Spleen (tissue), 11 donors: ENCODE measurements around the gene C19orf12. TPM values are rescaled to one million over a fixed set of nuclear protein-coding genes. Genes with fewer than 3 reads are reported as not detected.

ENCODE experiments used
- DNase-seq: peaks from one replicate; pipeline ENCODE4 v3.0.0-alpha.2; 2020
- H3K27ac ChIP-seq, 8 donors: fragments of 200-600 bp; sonication (generic) in 7 of 8; 1 replicate in 4 of 8; 2 replicates in 4 of 8; pipeline versions ENCODE4 v1.5.0 to v1.8.0; 2016 to 2021; ENCODE audit warnings: inconsistent platforms in 4 of 8, mild to moderate bottlenecking in 4 of 8, moderate library complexity in 1 of 8
- H3K27me3 ChIP-seq, 7 donors: fragments of 200-600 bp; sonication (generic) in 6 of 7; replicated peaks in 1 of 7; 1 replicate in 4 of 7; 2 replicates in 3 of 7; pipeline versions ENCODE4 v1.5.0 to v1.8.0; 2016 to 2021; ENCODE audit warnings: inconsistent platforms in 3 of 7, mild to moderate bottlenecking in 1 of 7
- H3K36me3 ChIP-seq, 6 donors: fragments of 200-600 bp; sonication (generic) in 5 of 6; 1 replicate in 4 of 6; 2 replicates in 2 of 6; pipeline versions ENCODE4 v1.5.0 to v1.8.0; 2016 to 2021; ENCODE audit warnings: inconsistent platforms in 2 of 6
- H3K4me1 ChIP-seq, 6 donors: fragments of 200-600 bp; sonication (generic) in 5 of 6; 1 replicate in 3 of 6; 2 replicates in 3 of 6; pipeline versions ENCODE4 v1.5.0 to v1.8.0; 2016 to 2021; ENCODE audit warnings: inconsistent platforms in 3 of 6
- H3K4me3 ChIP-seq, 8 donors: fragments of 200-600 bp; sonication (generic) in 7 of 8; 1 replicate in 4 of 8; 2 replicates in 4 of 8; pipeline versions ENCODE4 v1.5.0 to v1.8.0; 2016 to 2021; ENCODE audit warnings: inconsistent platforms in 4 of 8, mild to moderate bottlenecking in 4 of 8, moderate library complexity in 2 of 8
- H3K9me3 ChIP-seq, 8 donors: fragments of 200-600 bp; sonication (generic) in 7 of 8; 1 replicate in 4 of 8; 2 replicates in 4 of 8; pipeline versions ENCODE4 v1.5.0 to v1.8.0; 2016 to 2021; ENCODE audit warnings: inconsistent platforms in 4 of 8
- CTCF ChIP-seq, 11 experiments: fragments of 200-600 bp in 7 of 11; fragments of 450-650 bp in 4 of 11; sonication (generic) in 4 of 11; IDR thresholded peaks in 8 of 11; conservative IDR thresholded peaks in 3 of 11; 1 replicate in 7 of 11; 2 replicates in 4 of 11; pipeline versions ENCODE4 v1.4.0 to v1.8.0; 2016 to 2021; ENCODE audit warnings: antibody characterized with exemption in 11 of 11, inconsistent platforms in 4 of 11, mild to moderate bottlenecking in 1 of 11
- POLR2A ChIP-seq, 3 donors: fragments of 450-650 bp; IDR thresholded peaks; one replicate each; pipeline ENCODE4 v1.5.1; 2017; ENCODE audit warnings: antibody characterized with exemption in 3 of 3, mild to moderate bottlenecking in 1 of 3
- POLR2AphosphoS5 ChIP-seq, 3 donors: sonication (generic); formaldehyde crosslinking; IDR thresholded peaks; one replicate each; pipeline ENCODE4 v1.5.1; 2017; ENCODE audit warnings: antibody characterized with exemption in 3 of 3
- WGBS, 5 donors: extraction: QIAGEN DNeasy Blood & Tissue Kit in 3 of 5; methylation state at CpG; one replicate each; pipeline versions ENCODE4 v1.1.5 to v1.1.7; 2013 to 2018; 5-methylcytosine and 5-hydroxymethylcytosine counted together
- intact Hi-C: fragments of 100-400 bp; cut with DNase I; formaldehyde crosslinking; loops from one replicate; pipeline ENCODE4 v1.15.0; 2023; ENCODE audit warnings: low total_unique reads
- polyA plus RNA-seq, 3 donors: library from polyadenylated mRNA; stranded (reverse); fragments of 200-250 nt; gene quantifications; one replicate each; pipeline ENCODE4 v1.2.1, GENCODE V29; 2013
- total RNA-seq, 7 donors: library from RNA; depleted of rRNA in 3 of 7; stranded (reverse); fragments of >200 nt in 3 of 7; fragmentation: NEBNext Ultra II Directional in 4 of 7; extraction: Animal tissue kit (Norgen Biotek cat#: 25700) in 4 of 7; gene quantifications; one replicate each; pipeline versions ENCODE4 v1.1.0 to v1.2.1, GENCODE V29; 2016 to 2021
- donor health status: healthy with polysubstance abuse.
- donor health status: DM: no; HTN: no; CAD: no; lungs with moderate emphysema.
- donor health status: DM: no; HTN: no; CAD: no.
- donor health status: Bipolar disorder and iron deficiency.
- donor health status: healthy.
- donor health status: DM: no; HTN: no; CAD: no.
- donor health status: DM: yes; HTN: yes; CAD: no.

C19orf12 gene
- total and polyA plus RNA-seq, 10 donors = 13.8 to 36.9 (median 27.5) TPM

GRCh38 chr19:29727906-29728305 is 12.8 kb upstream of the C19orf12 start:
- peaks cover 0 to 83% (median 36%) of the 10 kb centered on the region in 7 donors for H3K27me3 ChIP-seq
- 85 to 92% (median 87%) methylated on average over 6 of the region's 6 CpGs for WGBS, 5 donors
- H3K9me3 ChIP-seq = no peaks in the 10 kb centered on the region
- no peak for TF ChIP-seq POLR2AphosphoS5 (IDR thresholded peaks at IDR 0.05)
- no peak for TF ChIP-seq CTCF (IDR thresholded peaks at IDR 0.05 in 8 of 11, conservative IDR thresholded peaks at IDR 0.05 in 3 of 11)
- no peak for TF ChIP-seq POLR2A (IDR thresholded peaks at IDR 0.05)
- intact Hi-C loops = no loop called here
- DNase-seq = no peak
- H3K4me3 ChIP-seq = no peak overlapping the region
- no peaks in the 10 kb centered on the region for H3K36me3 ChIP-seq
- H3K27ac ChIP-seq = no peak overlapping the region
- peaks cover 0 to 20% (median 11%) of the 10 kb centered on the region in 6 donors for H3K4me1 ChIP-seq

- no peak for DNase-seq
- Histone ChIP-seq H3K4me1 (peaks cover 0 to 16% (median 10%) of the 10 kb centered on the region in 6 donors), H3K27ac (no peak overlapping the region), H3K4me3 (peak overlapping the region in 2 of 8 donors; percentile 25 to 55), H3K27me3 (peaks cover 0 to 66% (median 28%) of the 10 kb centered on the region in 7 donors), H3K36me3 (no peaks in the 10 kb centered on the region), H3K9me3 (no peaks in the 10 kb centered on the region)
- TF ChIP-seq POLR2AphosphoS5 (IDR thresholded peaks at IDR 0.05) (no peak), CTCF (IDR thresholded peaks at IDR 0.05 in 8 of 11, conservative IDR thresholded peaks at IDR 0.05 in 3 of 11) (no peak), POLR2A (IDR thresholded peaks at IDR 0.05) (no peak)
- intact Hi-C loops = no loop called here
- WGBS, 5 donors = 51 to 72% (median 61%) methylated on average over 14 of the region's 14 CpGs
Observed at GRCh38 chr19:29724746-29725145, 9.7 kb upstream of the C19orf12 start.

DNA sequence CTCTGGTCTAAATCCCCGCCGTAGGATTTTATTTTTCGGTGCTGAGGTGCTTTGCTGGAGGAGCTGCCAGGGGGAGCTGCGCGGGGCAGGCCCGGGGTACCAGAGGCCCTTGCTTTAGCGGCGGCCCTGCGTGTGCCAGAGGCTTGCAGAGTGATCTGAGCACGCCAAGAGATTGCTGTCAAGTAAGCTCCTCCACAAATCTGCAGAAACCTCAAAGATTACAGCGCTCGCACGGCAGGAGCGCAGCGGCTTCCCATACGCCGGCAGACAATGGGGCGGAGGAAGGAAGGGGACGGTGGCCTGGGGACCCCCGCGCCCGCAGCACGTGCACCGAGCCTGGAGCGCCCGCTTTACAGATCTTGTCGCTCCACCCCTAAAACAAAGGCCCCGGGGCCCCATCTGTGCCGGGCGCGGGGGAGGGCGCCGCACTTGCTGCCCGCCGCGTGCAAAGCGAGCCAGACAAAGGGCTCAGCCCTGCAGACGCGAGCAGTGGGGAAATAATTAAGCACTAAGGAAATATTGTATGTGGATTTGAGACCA is 9.1 kb upstream of the C19orf12 start:
- WGBS, 5 donors = 1 to 10% (median 2%) methylated on average over 28 to 39 of the region's 39 CpGs
- DNase-seq = no peak
- TF ChIP-seq CTCF (IDR thresholded peaks at IDR 0.05 in 8 of 11, conservative IDR thresholded peaks at IDR 0.05 in 3 of 11) = no peak
- peak in 1 of 3 donors; percentile 14 for TF ChIP-seq POLR2AphosphoS5 (IDR thresholded peaks at IDR 0.05)
- TF ChIP-seq POLR2A (IDR thresholded peaks at IDR 0.05) = no peak

DNA sequence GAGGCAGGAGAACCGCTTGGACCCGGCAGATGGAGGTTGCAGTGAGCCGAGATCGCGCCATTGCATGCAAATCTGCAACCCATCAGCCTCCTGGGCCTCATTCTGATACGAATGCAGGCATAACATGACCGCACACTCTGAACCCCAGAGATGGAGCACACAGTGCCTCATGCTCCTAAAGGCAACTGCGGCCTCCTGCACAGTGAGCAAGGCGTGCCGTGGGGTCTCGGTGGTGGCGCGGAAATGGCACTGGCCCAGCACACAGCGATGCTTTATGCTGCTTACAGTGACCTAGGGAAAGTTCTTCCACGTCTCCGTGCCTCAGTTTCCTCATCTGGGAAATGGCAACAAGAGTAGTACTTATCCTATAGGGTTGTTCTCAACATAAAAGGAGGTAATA is 2.0 kb upstream of the C19orf12 start:
- H3K27ac ChIP-seq = peak overlapping the region in 2 of 8 donors; percentile 97
- H3K4me1 ChIP-seq = peaks cover 25 to 49% (median 41%) of the 10 kb centered on the region in 6 donors
- WGBS, 5 donors = 84 to 94% (median 88%) methylated on average over 16 of the region's 16 CpGs
- H3K4me3 ChIP-seq = no peak overlapping the region
- no peaks in the 10 kb centered on the region for H3K36me3 ChIP-seq
- no peak for DNase-seq
- H3K9me3 ChIP-seq = no peaks in the 10 kb centered on the region
- TF ChIP-seq POLR2AphosphoS5 (IDR thresholded peaks at IDR 0.05) = no peak
- no peak for TF ChIP-seq POLR2A (IDR thresholded peaks at IDR 0.05)
- TF ChIP-seq CTCF (IDR thresholded peaks at IDR 0.05 in 8 of 11, conservative IDR thresholded peaks at IDR 0.05 in 3 of 11) = no peak
- no peaks in the 10 kb centered on the region for H3K27me3 ChIP-seq
- intact Hi-C loops = loop anchor here (10.0 kb wide), 1 partner anchor 52 kb away; the partner anchor contains the start of gene PLEKHF1

More for the DNA sequence above, 9.1 kb upstream of the C19orf12 start:
- Histone ChIP-seq H3K27me3 (peaks cover 0 to 63% (median 28%) of the 10 kb centered on the region in 7 donors), H3K27ac (no peak overlapping the region), H3K4me3 (peak overlapping the region in 4 of 8 donors; percentile 21 to 55 (median 30)), H3K36me3 (no peaks in the 10 kb centered on the region), H3K9me3 (no peaks in the 10 kb centered on the region), H3K4me1 (peaks cover 0 to 16% (median 10%) of the 10 kb centered on the region in 6 donors)
- intact Hi-C loops = no loop called here
